Activated T-cell treated with anti-CD3 and anti-CD28 coated beads for 4 hours (primary cell): ENCODE results near the gene DLGAP3.
A peak's percentile ranks its signal among the peaks of the same experiment; 100 is the strongest.

ENCODE experiments used
- DNase-seq: peaks from one replicate; pipeline ENCODE4 v3.0.0-alpha.2; 2020

The DLGAP3 gene

GRCh38 chr1:34901919-34902318 lies 27.5 kb downstream of the DLGAP3 start:
- DNase-seq: no peak

DNA sequence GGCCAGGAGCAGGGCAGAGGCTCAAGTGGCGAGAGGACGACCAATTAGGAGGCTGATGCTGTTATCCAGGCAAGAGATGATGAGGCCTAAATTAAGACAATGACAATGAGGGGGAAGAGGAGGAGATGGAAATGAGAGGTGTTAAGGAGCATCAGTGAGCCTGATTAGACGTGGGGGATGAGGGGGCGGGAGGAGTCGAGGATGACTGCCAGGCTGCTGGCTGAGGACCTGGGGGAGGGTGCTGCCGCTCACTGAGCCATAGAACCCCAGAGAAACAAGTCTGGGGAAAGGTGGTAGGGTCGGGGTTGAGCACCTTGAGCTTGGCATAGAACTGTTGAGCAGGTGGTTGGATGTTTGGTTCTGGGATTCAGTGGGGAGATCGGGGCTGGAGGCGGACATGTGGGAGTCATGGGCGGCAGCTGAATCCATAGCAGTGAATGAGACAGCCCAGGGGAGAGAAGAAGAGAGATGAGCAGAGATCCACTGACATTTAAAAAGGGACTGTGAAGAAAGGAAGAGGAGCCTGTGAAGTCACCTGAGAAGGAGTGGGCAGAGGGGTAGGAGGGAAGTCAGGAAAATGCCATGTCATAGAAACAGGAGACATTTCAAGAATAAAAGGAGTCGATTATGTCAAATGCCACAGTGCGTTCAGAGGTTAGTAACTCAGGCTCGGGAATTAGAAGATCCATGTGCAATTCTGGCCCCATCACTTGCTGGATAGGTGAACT lies 28.5 kb downstream of the DLGAP3 start:
- no peak for DNase-seq

DNA sequence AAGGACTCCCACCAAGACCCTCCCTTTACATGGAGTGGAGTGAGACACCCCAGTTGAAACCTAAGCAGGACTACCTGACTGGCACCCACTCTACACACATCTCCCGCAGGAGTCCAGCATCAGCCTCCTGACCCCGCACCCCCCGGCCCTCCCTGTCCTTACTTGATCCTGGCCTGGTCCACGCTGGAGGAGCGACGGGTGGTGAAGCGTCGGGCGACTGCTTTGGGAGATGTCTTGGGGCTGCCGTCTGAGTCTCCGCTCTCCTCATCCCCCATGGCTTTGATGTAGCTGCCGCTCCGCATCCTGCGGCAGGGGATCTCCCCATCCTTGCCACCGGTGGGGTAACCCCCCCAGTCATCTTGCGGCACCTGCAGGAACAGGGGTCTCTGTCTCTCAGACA lies 29.5 kb downstream of the DLGAP3 start:
- no peak for DNase-seq

DNA sequence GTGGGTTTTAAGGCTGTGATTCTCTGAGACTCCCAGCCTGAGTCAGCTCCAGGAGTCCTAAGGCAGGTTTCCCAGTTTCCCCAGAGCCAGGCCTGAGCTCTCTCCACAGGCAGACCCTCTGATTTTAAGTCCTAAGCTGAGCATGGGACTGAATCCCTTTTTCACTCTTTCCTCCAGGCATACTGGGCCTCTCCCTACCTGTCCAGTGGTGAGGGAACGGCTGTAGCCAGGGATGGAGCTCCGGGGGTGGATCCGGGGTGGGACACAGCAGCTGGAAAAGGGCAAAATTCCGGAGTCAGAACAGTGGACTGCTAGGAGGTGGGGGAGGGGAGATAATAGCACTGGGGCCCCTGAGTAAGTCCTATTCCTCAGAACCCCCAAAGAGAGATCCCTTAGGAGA lies 30.0 kb downstream of the DLGAP3 start:
- no peak for DNase-seq

- no peak for DNase-seq
Measured at GRCh38 chr1:34898330-34898761, 31.1 kb downstream of the DLGAP3 start.

DNA sequence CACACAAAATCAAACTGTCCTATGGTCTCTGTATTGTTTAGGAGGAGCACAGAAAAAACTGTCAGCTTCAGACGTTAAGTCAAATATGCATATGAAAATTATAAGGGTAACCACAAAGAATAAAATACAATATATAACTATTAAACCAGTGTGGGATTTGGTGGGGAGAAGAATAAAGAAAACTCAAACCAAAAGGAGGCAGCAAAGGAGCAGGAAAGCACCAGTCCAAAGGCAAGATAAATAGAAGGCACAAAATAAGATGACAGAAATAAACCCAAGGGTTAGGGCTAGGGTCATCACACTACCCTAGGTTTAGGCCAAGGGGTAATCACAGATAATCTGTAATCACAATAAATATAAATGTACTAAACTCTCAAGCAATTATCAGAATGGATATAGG lies 32.8 kb downstream of the DLGAP3 start:
- DNase-seq: no peak

GRCh38 chr1:34889705-34890104 lies 39.7 kb downstream of the DLGAP3 start:
- DNase-seq: no peak

DNA sequence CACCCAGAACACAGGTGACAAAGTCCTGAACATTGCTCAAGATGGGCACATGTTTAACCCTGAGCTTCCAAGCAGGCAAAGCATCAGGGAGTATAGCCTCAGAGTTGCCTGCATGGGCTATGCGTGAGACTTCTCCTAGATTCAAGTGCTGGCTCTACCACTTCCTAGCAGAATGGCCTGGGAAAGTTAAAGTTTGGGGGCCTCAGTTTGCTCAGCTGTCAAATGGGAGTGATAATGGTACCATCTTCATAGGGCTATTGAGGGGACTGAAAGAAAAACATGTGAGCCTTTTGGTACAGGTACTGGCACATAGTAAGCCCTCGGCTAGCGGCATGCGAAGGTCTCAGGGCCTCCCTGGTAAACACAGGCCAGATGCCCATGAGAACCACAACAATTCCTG lies 41.9 kb downstream of the DLGAP3 start:
- DNase-seq: no peak

- peak; percentile 38 for DNase-seq
Measured at GRCh38 chr1:34885405-34886247, 43.8 kb downstream of the DLGAP3 start.

DNA sequence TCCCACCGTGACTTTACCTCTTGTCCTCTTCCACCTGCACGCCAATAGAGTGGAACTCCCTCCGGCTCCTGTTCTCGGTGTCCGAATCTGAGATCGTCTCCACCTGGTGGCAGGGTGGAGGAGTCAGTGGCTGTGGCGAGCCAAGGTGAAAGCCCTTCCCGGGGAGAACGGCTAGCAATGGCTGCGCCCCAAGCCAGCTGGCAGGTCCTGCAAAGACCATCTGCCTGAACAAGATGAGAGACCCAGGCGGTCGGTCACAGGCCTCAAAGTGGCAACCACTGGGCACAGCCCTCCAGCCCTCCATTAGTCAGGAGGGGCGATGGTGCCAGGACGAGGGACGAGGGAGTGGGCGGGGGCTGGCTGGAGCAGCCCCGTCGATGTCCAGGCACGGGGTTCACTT lies 44.5 kb downstream of the DLGAP3 start:
- DNase-seq: no peak

- no peak for DNase-seq
Measured at GRCh38 chr1:34884536-34884935, 44.9 kb downstream of the DLGAP3 start.

GRCh38 chr1:34879230-34879629 lies 50.2 kb downstream of the DLGAP3 start:
- no peak for DNase-seq

GRCh38 chr1:34876406-34876805 lies 53.0 kb downstream of the DLGAP3 start:
- DNase-seq: no peak

GRCh38 chr1:34874296-34874952 lies 55.0 kb downstream of the DLGAP3 start:
- DNase-seq: no peak

- no peak for DNase-seq
Measured at GRCh38 chr1:34872133-34872503, 57.3 kb downstream of the DLGAP3 start.

DNA sequence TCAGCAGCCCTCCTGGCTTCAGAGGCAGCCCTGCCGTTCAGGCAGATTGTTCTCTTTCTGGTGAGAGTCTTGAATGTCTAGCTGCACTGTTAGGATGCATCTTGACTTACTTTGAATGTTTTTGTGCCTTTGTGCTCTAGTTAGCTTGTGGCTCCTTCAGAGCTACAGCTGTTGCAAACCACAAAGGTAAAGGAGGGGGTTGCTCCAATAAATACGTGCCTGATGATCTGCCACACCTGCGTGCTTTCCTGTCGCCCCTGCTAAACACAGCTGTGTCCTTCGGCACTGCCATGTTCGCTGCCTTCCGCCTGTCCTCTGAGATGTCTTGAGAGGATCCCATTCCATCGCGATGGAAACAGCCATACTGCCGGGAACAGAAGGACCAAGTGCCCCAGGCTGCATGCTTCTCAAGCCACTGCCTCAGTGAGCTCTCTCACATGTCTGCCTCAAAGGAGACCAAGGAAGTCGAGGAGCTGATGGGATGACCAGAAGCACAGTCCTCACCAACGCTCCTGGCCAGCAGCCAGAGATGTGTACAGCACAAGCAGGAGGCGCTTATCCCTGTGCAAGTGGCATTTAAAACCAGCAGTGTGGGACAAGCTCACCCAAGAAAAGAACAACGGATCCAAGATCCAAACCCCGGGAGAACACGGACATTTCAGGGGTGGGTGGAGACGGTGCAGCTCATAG lies 57.9 kb downstream of the DLGAP3 start:
- DNase-seq: no peak

GRCh38 chr1:34870395-34870794 lies 59.1 kb downstream of the DLGAP3 start:
- DNase-seq: no peak

- no peak for DNase-seq
Measured at GRCh38 chr1:34869760-34870159, 59.7 kb downstream of the DLGAP3 start.

DNA sequence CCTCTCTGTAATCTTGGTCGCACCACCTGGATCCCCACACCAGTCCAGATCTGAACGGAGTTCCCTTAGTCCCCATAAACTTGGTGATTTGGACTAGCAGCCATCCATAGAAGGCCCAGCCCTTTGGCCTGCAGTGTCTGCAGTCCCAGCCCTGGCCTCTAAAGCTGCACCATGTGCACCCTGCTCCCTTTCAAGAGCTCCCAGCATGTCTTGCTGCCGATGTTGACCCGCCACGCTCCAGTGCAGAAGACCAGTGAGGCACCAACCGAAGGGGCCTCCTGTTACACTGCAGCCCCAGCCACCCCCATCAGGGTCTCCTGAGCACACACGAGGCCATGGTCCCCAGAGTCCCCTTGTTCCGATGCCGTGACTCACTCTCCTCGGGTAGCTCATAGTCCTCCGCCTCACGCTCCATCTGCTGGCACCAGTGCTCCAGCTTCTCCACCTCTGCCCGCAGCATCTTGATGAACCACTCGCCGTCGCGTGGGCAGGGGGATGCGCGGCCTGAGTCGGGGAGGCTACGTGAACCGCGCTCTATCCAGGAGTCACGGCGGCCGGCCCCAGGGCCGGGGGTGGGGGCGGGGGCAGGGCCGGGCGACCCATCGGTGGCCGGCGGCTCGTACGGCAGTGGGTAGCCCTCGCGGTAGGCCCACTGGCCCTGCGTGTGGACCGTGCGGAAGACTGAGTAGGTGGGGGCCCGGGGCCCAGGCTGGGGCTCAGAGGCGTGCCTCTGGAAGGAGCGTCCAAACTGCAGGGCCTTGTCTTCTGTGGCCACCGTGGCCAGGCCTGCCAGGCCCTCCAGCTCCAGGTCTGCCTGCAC lies 61.0 kb downstream of the DLGAP3 start:
- DNase-seq: no peak

DNA sequence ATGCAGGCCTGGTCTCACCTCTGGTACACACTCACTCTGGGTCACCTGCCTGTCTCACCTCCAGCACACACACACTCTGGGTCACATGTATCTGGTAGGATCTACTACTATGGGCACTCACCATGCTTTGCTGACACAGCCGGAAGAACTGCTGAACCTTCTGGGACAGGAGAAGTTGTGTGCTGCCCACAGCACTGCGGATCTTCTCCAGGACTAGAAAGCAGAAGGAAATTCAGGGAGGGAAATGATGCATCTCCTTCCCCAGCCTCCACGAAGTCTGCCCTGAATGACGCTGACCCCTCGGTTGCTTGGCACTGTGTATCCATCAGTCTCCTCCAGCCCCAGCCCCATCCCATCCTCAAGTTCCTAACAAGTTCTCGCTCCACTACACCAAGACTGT lies 62.0 kb downstream of the DLGAP3 start:
- no peak for DNase-seq

- DNase-seq: no peak
Measured at GRCh38 chr1:34866762-34867109, 62.7 kb downstream of the DLGAP3 start.

- peak; percentile 95 for DNase-seq
Measured at GRCh38 chr1:34865981-34866761, 63.3 kb downstream of the DLGAP3 start.
